GM19372 (cell line): ENCODE results near the gene ARID3A.
"Not testable (repeated sequence)": the region's sequence is repeated elsewhere in the genome, so short reads cannot be mapped to it uniquely, and the experiment has no call there.

Experiments
- ATAC-seq: cut with Tn5 transposase; IDR thresholded peaks from one replicate; pipeline ENCODE4 v1.9.1; 2021; ENCODE audit warnings: mild to moderate bottlenecking, low read depth, moderate library complexity; ENCODE audit not compliant: unreplicated experiment

The ARID3A gene

DNA sequence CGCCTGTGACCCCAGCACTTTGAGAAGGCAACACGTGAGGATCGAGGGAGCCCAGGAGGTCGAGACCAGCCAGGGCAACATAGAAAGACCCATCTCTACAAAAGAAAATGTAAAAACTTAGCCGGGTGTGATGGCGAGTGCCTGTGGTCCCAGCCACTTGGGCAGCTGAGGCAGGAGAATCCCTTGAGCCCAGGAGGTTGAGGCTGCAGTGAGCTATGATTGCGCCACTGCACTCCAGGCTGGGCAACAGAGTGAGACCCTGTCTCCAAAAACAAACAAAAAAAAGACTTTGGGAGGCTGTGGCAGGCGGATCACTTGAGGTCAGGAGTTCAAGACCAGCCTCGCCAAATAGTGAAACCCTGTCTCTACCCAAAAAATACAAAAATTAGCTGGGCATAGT lies 31.7 kb downstream of the ARID3A start:
- ATAC-seq = not testable (repeated sequence)

DNA sequence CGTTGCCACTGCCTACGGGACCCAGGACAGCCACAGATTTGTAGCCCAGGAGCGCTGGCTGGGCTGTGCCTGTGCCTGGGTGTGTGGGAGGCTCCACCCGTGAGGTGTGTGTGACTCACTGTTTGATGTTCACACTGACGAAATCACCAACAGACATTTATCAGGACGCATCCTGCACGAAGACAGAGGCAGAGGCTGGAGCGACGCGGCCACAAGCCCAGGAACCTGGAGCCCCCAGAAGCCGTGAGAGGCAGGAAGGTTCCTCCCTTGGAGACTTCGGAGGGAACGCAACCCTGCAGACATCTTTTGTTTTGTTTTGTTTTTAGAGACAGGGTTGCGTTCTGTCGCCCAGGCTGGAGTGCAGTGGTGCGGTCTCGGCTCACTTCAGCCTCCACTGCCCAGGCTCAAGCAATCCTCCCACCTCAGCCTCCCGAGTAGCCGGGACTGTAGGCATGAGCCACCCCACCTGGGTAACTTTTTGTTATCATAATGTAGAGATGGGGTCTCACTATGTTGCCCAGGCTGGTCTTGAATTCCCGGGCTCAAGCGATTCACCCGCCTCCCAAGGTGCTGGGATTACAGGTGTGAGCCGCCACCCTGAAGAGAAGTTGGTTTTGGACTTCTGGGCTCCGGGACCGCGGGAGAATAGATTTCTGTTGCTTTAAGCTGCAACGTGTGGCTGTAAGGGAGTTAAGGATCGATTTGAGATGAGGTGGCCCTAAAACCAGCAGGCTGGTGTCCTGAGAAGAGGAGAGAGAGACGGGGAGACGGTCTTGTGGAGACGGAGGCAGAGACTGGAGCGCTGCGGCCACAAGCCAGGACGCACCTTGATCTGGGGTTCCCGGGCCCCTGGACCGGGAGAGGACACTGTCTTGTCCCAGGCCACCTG lies 33.4 kb downstream of the ARID3A start:
- no peak for ATAC-seq

DNA sequence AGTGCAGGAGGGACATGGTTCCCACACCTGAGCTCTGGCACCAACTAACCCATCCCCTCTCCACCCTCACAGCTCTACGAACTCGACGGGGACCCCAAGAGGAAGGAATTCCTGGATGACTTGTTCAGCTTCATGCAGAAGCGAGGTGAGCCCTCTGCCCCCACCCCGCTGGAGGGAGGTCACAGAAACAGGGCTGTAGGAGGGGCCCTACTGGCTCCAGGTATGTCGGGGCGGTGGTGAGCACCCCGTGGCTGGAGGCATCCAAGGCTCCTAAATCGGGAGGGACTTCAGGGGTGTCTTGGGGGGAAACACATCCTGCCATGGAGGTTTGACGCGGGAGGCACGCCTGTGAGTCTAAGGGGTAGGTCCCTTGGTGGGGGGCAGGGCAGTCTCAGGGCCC lies 34.2 kb downstream of the ARID3A start:
- ATAC-seq = no peak

GRCh38 chr19:960601-960938 lies 34.7 kb downstream of the ARID3A start:
- ATAC-seq = no peak

DNA sequence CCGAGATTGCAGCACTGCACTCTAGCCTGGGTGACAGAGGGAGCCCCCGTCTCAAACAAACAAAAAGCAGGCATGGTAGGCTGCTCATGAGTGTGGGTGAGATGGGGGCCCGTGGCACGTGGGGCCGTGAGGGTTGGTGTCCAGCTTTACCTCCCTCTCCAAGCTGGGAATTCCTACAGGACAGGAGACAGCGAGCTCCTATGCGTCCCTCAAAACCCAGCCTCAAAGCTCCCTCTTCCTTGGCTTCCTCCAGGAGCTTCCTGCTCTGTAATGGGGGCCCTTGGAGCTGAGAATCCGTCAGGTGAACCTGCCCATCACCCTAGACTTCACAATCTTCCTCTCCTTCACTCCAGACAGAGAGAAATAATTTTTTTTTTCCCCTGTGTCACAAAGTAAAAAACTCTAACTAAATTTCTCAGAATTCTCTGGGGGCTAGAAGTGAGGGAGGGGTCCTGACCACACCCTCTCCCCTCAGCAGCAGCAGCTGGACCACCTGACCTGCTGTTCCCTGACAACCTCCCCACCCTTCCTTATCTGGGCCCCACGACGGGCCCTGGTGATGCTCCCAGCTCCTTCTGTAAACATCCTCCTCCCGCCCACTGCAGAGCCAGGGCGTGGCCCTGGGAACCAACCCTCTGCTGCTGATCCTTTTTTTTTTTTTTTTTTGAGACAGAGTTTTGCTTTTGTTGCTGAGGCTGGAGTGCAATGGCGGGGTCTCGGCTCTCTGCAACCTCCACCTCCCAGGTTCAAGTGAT lies 36.2 kb downstream of the ARID3A start:
- no peak for ATAC-seq

DNA sequence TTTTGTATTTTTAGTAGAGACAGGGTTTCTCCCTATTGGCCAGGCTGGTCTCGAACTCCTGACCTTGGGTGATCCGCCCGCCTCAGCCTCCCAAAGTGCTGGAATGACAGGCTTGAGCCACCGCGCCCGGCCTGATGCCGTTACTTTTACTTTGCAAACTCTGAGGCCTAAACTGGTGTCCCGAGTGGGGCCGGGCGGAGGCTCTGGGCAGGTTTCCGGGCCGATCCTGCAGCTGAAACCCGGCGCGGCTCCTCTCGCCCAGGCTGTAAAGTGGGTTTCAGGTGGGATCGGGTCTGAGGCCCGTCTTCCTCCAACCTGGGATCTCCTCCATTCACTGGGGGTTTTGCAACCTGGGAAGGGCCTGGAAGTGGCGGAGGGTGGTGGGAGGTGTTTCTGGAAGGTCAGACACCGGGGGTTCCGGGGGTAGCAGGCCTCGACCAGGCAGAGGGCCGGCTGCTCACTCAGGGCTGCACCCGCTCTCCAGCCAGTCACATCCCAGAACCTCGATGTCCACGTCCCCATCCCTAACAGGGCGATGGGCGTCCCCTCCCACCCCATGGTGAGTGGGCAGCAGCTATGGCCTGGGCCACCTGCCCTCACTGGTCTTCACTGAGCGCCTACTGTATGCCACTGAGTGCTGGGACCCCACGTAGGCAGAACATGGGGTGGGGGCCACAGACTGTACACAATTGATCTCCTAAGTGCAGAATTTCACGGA lies 37.0 kb downstream of the ARID3A start:
- no peak for ATAC-seq

DNA sequence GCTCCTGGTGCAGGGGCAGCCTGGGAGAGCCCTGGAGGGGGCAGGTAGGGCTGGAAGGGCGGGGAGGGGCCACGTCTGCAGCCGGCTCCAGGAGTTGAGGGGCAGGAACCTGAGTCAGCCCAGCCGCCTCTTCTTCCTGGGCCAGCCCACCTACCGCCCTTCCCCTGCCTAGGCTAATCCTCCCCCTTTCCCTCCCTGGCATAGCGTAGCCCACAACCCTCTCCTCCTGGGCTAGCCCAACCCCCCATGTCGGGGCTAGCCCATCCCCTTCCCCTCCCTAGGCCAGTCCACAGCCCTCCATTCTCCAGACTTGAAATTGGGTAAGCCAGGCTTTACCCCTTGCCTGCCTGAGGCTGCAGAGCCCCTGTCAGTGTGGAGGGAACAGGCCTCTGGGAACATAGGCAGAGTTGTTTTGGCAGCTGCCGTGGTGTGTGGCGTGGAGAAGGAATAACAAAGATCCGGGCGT lies 37.7 kb downstream of the ARID3A start:
- ATAC-seq = no peak

- no peak for ATAC-seq
Measured at GRCh38 chr19:964116-964520, 38.3 kb downstream of the ARID3A start.

GRCh38 chr19:964761-965694 lies 39.2 kb downstream of the ARID3A start:
- ATAC-seq = no peak

DNA sequence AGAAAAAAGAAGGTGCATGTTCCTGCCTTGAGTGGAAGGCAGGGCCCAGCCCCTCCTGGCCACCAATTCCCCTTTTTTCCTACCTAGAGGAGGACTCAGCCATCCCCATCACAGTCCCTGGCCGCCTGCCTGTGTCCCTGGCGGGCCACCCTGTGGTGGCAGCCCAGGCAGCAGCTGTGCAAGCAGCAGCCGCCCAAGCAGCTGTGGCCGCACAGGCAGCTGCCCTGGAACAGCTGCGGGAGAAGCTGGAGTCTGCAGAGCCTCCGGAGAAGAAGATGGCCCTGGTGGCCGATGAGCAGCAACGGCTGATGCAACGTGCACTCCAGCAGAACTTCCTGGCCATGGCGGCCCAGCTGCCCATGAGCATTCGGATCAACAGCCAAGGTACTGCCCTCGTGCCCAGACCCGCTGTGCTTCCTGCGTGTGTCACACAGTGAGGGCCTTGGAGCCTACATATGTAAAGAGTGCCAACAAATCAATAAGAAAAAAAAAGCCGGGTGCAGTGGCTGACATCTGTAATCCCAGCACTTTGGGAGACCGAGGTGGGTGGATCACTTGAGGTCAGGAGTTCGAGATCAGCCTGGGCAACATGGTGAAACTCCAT lies 40.8 kb downstream of the ARID3A start:
- no peak for ATAC-seq

DNA sequence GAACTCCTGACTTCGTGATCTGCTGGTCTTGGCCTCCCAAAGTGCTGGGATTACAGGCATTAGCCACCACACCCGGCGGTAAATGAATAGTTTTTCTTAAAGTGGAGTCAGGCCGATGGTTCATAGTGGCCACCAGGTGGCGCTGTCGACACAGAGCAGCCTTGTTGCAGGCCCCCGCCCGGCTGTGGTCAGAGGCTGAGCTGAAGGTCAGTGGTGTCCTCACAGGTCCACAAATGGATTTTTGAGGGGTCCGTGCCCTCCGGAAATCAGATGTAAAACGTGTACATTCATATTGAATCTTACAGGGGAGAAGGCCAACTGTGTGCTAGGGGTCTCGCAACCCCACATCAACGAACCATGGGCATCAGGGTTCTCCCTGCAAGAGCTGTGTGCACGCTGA lies 44.9 kb downstream of the ARID3A start:
- no peak for ATAC-seq

- ATAC-seq = no peak
Measured at GRCh38 chr19:971795-972194, 46.0 kb downstream of the ARID3A start.

DNA sequence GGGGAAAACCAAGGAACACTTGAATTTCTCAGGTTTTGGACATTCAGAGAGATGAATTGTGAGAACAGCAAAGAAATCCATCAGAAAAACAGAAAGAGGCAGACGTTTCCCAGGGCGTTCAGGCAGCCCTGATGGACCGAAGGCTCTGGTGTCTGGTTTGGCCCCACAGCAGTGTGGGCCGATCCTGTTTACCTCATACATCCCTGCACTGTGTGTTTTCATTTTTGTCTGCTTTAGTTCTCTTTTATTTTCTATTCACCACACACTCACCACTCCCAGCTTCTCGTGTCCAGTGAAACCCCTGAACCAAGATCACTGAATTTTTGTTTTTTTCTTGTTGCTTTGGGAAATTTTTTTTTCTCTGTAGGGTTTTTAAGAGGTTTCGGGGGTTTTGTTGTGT lies 46.4 kb downstream of the ARID3A start:
- no peak for ATAC-seq

GRCh38 chr19:973726-974563 lies 48.1 kb downstream of the ARID3A start:
- no peak for ATAC-seq

DNA sequence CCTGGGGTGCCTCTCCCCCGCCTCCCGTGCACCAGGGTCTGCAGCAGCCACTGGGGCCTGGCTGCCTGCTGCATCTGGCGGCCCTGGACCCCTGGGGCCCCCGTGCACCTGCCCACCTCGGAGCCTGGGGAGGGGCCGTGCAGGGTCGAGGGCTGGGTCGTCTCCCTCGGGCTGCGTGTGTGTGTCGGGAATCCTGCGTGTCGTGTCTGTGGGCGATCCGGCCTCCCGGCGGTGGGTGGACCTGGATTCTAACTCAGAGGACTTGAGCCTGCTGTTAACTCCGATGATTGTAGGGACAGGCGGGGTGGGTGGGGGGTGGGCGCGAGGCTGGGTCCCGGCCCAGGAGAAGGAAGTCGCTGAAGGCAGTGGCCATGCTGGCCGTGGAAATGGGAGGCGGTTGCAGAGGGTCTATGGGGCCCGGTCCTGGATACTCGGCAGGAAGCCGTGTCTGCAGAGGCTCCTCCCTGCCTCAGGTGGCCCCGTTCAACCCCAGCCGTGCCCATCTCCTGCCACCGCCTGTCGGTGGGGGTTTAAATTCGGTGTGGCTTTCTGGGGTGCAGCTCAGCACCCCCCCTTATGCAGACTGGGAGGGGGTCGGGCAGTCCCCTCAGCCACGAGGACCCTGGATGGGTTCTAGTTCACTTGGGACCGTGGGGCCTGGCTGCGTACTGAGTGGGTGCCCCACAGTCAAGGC lies 48.9 kb downstream of the ARID3A start:
- ATAC-seq = no peak

- no peak for ATAC-seq
Measured at GRCh38 chr19:976476-976875, 50.6 kb downstream of the ARID3A start.

- no peak for ATAC-seq
Measured at GRCh38 chr19:977058-977464, 51.2 kb downstream of the ARID3A start.

DNA sequence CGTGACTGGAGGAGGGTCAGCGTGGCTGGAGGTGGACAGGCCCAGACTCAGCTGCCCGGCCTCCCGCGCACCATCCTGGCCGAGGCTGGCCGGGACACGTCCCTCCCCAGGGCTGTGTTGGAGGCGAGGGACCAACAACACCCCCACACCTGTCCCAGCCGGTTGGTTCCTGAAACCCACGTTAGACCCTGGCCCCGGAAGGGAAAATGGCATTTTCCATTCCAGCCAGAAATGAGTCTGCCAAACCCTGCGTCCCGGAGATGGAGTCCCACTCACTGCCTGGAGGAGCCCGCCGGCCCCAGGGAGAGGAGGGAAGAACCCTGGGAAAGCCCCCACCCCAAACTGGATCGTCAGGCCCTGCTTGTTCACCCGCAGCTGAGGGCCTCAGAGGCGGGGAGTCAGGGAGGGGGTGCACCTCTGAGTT lies 53.5 kb downstream of the ARID3A start:
- no peak for ATAC-seq
